CD14-positive monocyte (primary cell): Measurements from ENCODE around the gene PUM1. TPM values are rescaled to one million over a fixed set of nuclear protein-coding genes. Genes with fewer than 3 reads are reported as not detected.

Experiments
- DNase-seq, 3 donors: peaks; one replicate each; pipeline ENCODE4 v3.0.0-alpha.2; 2011 to 2022
- H2AFZ ChIP-seq: 2 replicates; pipeline ENCODE4 v1.6.0; 2012; ENCODE audit warnings: mild to moderate bottlenecking, low read depth, low read length, inconsistent platforms; ENCODE audit not compliant: insufficient read depth, poor library complexity, severe bottlenecking
- H3K27ac ChIP-seq, 2 donors: 1 replicate in 1 of 2; 2 replicates in 1 of 2; pipeline ENCODE4 v1.5.1; 2012 to 2013; ENCODE audit warnings: low read length in 2 of 2, control low read depth in 1 of 2, inconsistent platforms in 1 of 2, low read depth in 1 of 2, mild to moderate bottlenecking in 1 of 2
- H3K27me3 ChIP-seq, 2 donors: one replicate each; pipeline versions ENCODE4 v1.6.0 to v1.6.1; 2011 to 2013; ENCODE audit warnings: low read length in 2 of 2; ENCODE audit not compliant: control insufficient read depth in 2 of 2, insufficient read depth in 2 of 2
- H3K36me3 ChIP-seq, 2 donors: replicated peaks in 1 of 2; 1 replicate in 1 of 2; 2 replicates in 1 of 2; pipeline versions ENCODE4 v1.5.1 to v1.6.1; 2012 to 2013; ENCODE audit warnings: low read length in 2 of 2, control low read depth in 1 of 2, inconsistent platforms in 1 of 2, mild to moderate bottlenecking in 1 of 2; ENCODE audit not compliant: insufficient read depth in 2 of 2, control insufficient read depth in 1 of 2
- H3K4me1 ChIP-seq, 2 donors: 1 replicate in 1 of 2; 2 replicates in 1 of 2; pipeline versions ENCODE4 v1.5.1 to v1.6.1; 2012 to 2013; ENCODE audit warnings: low read length in 2 of 2, control low read depth in 1 of 2, inconsistent platforms in 1 of 2, mild to moderate bottlenecking in 1 of 2, moderate library complexity in 1 of 2; ENCODE audit not compliant: insufficient read depth in 2 of 2, control insufficient read depth in 1 of 2
- H3K4me2 ChIP-seq: replicated peaks from 2 replicates; pipeline ENCODE3; 2012; ENCODE audit warnings: low read length, moderate library complexity, mild to moderate bottlenecking; ENCODE audit not compliant: poor library complexity, severe bottlenecking; ENCODE audit errors: extremely low read depth
- H3K4me3 ChIP-seq, 3 experiments: fragments of 200-600 bp in 1 of 3; sonication (generic) in 1 of 3; replicated peaks in 1 of 3; 1 replicate in 2 of 3; 2 replicates in 1 of 3; pipeline ENCODE4 v1.5.1; 2011 to 2013; ENCODE audit warnings: low read length in 3 of 3, mild to moderate bottlenecking in 3 of 3, control low read depth in 2 of 3, low read depth in 2 of 3, inconsistent platforms in 1 of 3, moderate library complexity in 1 of 3
- H3K79me2 ChIP-seq: 2 replicates; pipeline ENCODE4 v1.6.0; 2012; ENCODE audit warnings: mild to moderate bottlenecking, control low read depth, inconsistent platforms, low read length, moderate library complexity; ENCODE audit not compliant: insufficient read depth
- H3K9ac ChIP-seq: 2 replicates; pipeline ENCODE4 v1.6.0; 2017; ENCODE audit warnings: low read length, mild to moderate bottlenecking; ENCODE audit not compliant: insufficient read depth, poor library complexity, severe bottlenecking
- H3K9me3 ChIP-seq, 2 donors: replicated peaks in 1 of 2; 1 replicate in 1 of 2; 2 replicates in 1 of 2; pipeline versions ENCODE4 v1.5.1 to v1.6.1; 2012 to 2013; ENCODE audit warnings: low read length in 2 of 2, control low read depth in 1 of 2; ENCODE audit not compliant: control insufficient read depth in 1 of 2, insufficient read depth in 1 of 2
- H4K20me1 ChIP-seq: 2 replicates; pipeline ENCODE4 v1.6.0; 2012; ENCODE audit warnings: mild to moderate bottlenecking, low read length, control low read depth, moderate library complexity; ENCODE audit not compliant: insufficient read depth
- H3K27ac Mint-ChIP-seq, 7 donors: one replicate each; pipeline ENCODE4 v1.8.0; 2020; ENCODE audit warnings: mild to moderate bottlenecking in 7 of 7, mixed read lengths in 7 of 7, moderate library complexity in 6 of 7, inconsistent platforms in 2 of 7
- H3K27me3 Mint-ChIP-seq, 3 donors: one replicate each; pipeline ENCODE4 v1.8.0; 2021 to 2022; ENCODE audit warnings: low read depth in 3 of 3, mild to moderate bottlenecking in 3 of 3, mixed read lengths in 3 of 3, moderate library complexity in 3 of 3, inconsistent platforms in 1 of 3
- H3K36me3 Mint-ChIP-seq, 2 donors: one replicate each; pipeline ENCODE4 v1.8.0; 2020; ENCODE audit warnings: mixed read lengths in 2 of 2, inconsistent platforms in 1 of 2, mild to moderate bottlenecking in 1 of 2
- H3K4me1 Mint-ChIP-seq: one replicate; pipeline ENCODE4 v1.8.0; 2020; ENCODE audit warnings: mild to moderate bottlenecking, mixed read lengths
- H3K4me3 Mint-ChIP-seq, 2 donors: one replicate each; pipeline ENCODE4 v1.8.0; 2020; ENCODE audit warnings: mild to moderate bottlenecking in 2 of 2, mixed read lengths in 2 of 2, moderate library complexity in 1 of 2
- H3K9me3 Mint-ChIP-seq, 7 donors: one replicate each; pipeline ENCODE4 v1.8.0; 2020 to 2022; ENCODE audit warnings: mixed read lengths in 7 of 7, mild to moderate bottlenecking in 6 of 7, moderate library complexity in 6 of 7, inconsistent platforms in 2 of 7
- WGBS: methylation state at CpG from one replicate; pipeline ENCODE4 v1.1.5; 2013; ENCODE audit warnings: missing lambda C conversion rate; ENCODE audit not compliant: insufficient coverage; 5-methylcytosine and 5-hydroxymethylcytosine counted together
- intact Hi-C, 2 donors: fragments of 100-400 bp; cut with micrococcal nuclease; formaldehyde crosslinking; loops; one replicate each; pipeline versions ENCODE4 v1.15.0 to v1.15.1; 2023
- polyA plus RNA-seq, 3 donors: library from polyadenylated mRNA; depleted of rRNA in 1 of 3; unstranded in 2 of 3; stranded (reverse) in 1 of 3; fragments of 300-500 nt in 2 of 3; fragments of >200 nt in 1 of 3; fragmentation: Illumina TruSeq in 2 of 3; gene quantifications; 1 replicate in 2 of 3; 2 replicates in 1 of 3; pipeline ENCODE4 v1.2.3, GENCODE V29; 2012 to 2021
- TF ChIP-seq, protein P1 (sequence below): fragments of 200-600 bp; IDR thresholded peaks from one replicate; pipeline ENCODE4 v1.8.0; 2022; ENCODE audit warnings: antibody characterized with exemption, mild to moderate bottlenecking

Gene PUM1
- polyA plus RNA-seq, 3 donors: 55.0 to 86.1 (median 62.4) TPM

DNA sequence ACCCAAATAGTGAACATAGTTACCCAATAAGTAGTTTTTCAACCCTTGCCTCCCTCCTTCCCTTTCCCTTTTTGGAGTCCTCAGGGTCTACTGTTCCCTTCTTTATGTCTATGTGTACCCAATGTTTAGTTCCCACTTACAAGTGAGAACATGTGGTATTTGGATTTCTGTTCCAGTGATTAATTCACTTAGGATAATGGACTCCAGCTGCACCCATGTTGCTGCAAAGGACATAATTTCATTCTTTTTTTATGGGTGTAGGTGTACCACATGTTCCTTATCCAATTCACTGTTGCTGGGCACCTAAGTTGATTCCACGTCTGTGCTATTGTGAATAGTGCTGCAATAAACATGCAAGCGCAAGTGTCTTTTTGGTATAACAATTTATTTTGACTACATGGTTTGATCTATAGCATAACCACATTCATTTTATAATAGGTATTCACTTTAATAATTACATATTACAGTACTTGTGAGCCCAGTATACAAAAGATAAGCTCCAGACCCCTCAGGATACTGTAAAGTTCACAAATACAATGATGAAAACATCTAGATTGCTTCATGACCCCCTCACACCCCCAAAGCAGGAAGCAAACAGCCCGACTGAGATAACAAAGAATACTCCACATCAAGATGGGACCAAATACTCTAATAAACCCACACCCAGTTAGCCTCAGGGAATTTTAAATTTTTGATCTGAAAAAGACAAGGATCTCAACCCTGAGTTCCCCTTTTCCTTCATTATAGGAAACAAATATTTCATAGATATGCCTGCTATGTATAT lies 45.3 kb downstream of the PUM1 start:
- no CpG with 5 or more reads among the region's 3 CpGs for WGBS

DNA sequence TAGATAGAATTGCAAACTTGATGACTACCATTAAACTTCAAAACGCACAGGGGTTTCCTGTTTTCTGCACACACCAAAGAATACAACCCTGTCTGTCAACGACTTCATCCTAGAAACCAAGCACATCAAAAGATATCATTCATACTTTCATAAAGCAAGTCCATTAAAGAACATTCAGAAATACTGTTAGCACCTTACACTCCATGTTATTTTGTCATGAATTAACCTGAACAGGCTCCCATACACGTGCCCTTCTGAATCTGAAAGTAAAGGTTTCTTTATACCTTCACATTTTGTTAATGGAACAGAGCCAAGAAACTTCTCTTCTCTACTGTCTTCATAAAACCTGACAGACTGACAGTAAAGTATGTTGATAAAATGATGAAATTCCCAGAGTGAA lies 46.1 kb downstream of the PUM1 start:
- Histone ChIP-seq H3K9me3 (no peaks in the 10 kb centered on the region), H3K36me3 (peaks cover 2 to 38% of the 10 kb centered on the region in 2 donors), H4K20me1 (peaks cover 100% of the 10 kb centered on the region), H3K27ac (peak overlapping the region in 1 of 2 donors; percentile 29), H3K4me3 (no peak overlapping the region), H3K9ac (no peak overlapping the region), H3K4me2 (no peak overlapping the region), H2AFZ (no peak overlapping the region), H3K27me3 (no peaks in the 10 kb centered on the region), H3K4me1 (peaks cover 4 to 11% of the 10 kb centered on the region in 2 donors), H3K79me2 (peaks cover 100% of the 10 kb centered on the region)
- intact Hi-C loops: no loop called here
- DNase-seq: no peak
- Mint-ChIP-seq H3K36me3 (peaks cover 21 to 28% of the 10 kb centered on the region in 2 donors), H3K4me3 (no peak overlapping the region), H3K27ac (no peak overlapping the region), H3K27me3 (no peaks in the 10 kb centered on the region), H3K4me1 (peaks cover 34% of the 10 kb centered on the region), H3K9me3 (no peaks in the 10 kb centered on the region)
- 70% methylated on average over 2 of the region's 3 CpGs for WGBS
- TF ChIP-seq, protein P1, sequence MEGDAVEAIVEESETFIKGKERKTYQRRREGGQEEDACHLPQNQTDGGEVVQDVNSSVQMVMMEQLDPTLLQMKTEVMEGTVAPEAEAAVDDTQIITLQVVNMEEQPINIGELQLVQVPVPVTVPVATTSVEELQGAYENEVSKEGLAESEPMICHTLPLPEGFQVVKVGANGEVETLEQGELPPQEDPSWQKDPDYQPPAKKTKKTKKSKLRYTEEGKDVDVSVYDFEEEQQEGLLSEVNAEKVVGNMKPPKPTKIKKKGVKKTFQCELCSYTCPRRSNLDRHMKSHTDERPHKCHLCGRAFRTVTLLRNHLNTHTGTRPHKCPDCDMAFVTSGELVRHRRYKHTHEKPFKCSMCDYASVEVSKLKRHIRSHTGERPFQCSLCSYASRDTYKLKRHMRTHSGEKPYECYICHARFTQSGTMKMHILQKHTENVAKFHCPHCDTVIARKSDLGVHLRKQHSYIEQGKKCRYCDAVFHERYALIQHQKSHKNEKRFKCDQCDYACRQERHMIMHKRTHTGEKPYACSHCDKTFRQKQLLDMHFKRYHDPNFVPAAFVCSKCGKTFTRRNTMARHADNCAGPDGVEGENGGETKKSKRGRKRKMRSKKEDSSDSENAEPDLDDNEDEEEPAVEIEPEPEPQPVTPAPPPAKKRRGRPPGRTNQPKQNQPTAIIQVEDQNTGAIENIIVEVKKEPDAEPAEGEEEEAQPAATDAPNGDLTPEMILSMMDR: no peak

More for the DNA sequence above, 45.3 kb downstream of the PUM1 start:
- peak overlapping the region in 1 of 2 donors; percentile 29 for H3K27ac ChIP-seq
- H3K79me2 ChIP-seq: peaks cover 100% of the 10 kb centered on the region
- no peaks in the 10 kb centered on the region for H3K9me3 ChIP-seq
- peaks cover 6 to 16% of the 10 kb centered on the region in 2 donors for H3K4me1 ChIP-seq
- no peak for DNase-seq
- H3K4me2 ChIP-seq: no peak overlapping the region
- peaks cover 100% of the 10 kb centered on the region for H4K20me1 ChIP-seq
- peaks cover 42% of the 10 kb centered on the region for H3K4me1 Mint-ChIP-seq
- no peak overlapping the region for H3K9ac ChIP-seq
- H3K9me3 Mint-ChIP-seq: no peaks in the 10 kb centered on the region
- no peaks in the 10 kb centered on the region for H3K27me3 ChIP-seq
- no peaks in the 10 kb centered on the region for H3K27me3 Mint-ChIP-seq
- H3K27ac Mint-ChIP-seq: peak overlapping the region in 4 of 7 donors; percentile 10 to 76 (median 30)
- H2AFZ ChIP-seq: no peak overlapping the region
- peaks cover 2 to 45% of the 10 kb centered on the region in 2 donors for H3K36me3 ChIP-seq
- peaks cover 22 to 30% of the 10 kb centered on the region in 2 donors for H3K36me3 Mint-ChIP-seq
- H3K4me3 Mint-ChIP-seq: no peak overlapping the region
- no peak overlapping the region for H3K4me3 ChIP-seq
- TF ChIP-seq, protein P1: no peak
- intact Hi-C loops: no loop called here
